GM18517 (cell line): Measurements from ENCODE around the gene APOL2.
"Not testable (repeated sequence)": the region's sequence is repeated elsewhere in the genome, so short reads cannot be mapped to it uniquely, and the experiment has no call there.

ENCODE experiments used
- ATAC-seq: cut with Tn5 transposase; IDR thresholded peaks from one replicate; pipeline ENCODE4 v1.9.1; 2021; ENCODE audit warnings: mild to moderate bottlenecking, moderate library complexity; ENCODE audit not compliant: unreplicated experiment

Gene APOL2, protein sequence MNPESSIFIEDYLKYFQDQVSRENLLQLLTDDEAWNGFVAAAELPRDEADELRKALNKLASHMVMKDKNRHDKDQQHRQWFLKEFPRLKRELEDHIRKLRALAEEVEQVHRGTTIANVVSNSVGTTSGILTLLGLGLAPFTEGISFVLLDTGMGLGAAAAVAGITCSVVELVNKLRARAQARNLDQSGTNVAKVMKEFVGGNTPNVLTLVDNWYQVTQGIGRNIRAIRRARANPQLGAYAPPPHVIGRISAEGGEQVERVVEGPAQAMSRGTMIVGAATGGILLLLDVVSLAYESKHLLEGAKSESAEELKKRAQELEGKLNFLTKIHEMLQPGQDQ

DNA sequence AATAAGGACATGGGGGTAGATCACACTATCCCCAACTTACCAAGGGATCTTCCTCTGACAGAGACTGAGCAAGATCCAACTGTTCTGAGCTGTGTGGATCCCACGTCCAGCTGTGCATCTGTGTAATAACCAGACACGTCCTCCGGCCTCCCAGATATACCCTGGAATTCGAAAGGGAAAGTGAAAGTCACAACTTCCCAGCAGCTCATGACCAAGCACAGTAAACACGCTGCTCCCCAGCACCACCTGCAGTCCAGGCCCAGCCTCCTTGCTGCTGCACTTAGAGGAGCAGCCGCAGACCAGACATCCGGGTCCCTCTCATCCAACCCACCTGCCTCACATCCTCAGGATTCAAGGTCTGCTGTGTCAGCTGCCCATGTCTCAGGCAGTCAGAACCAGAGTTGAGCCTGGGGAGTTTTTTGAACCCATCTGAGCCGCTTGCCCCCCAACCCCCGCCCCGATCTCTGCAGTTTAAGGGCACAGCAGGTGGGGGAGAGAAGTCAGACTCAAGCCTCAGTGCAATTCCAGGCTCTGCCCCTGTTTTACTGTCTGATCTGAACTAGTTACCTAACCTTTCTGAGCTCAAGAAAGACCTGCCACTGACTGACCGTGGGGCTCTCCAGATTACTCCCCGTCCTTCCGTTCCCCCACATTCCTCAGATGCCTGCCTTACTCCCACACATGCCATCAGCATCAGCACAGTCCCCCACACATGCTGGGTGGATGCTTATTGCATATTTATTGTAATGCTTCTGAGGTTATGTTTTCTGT is at the start of gene APOL2:
TSS of gene APOL2 (minus strand) at position 127 of the 771 bp plus-strand sequence. CDS start 6,365 bp downstream, outside the sequence.
- peak; percentile 87 for ATAC-seq

DNA sequence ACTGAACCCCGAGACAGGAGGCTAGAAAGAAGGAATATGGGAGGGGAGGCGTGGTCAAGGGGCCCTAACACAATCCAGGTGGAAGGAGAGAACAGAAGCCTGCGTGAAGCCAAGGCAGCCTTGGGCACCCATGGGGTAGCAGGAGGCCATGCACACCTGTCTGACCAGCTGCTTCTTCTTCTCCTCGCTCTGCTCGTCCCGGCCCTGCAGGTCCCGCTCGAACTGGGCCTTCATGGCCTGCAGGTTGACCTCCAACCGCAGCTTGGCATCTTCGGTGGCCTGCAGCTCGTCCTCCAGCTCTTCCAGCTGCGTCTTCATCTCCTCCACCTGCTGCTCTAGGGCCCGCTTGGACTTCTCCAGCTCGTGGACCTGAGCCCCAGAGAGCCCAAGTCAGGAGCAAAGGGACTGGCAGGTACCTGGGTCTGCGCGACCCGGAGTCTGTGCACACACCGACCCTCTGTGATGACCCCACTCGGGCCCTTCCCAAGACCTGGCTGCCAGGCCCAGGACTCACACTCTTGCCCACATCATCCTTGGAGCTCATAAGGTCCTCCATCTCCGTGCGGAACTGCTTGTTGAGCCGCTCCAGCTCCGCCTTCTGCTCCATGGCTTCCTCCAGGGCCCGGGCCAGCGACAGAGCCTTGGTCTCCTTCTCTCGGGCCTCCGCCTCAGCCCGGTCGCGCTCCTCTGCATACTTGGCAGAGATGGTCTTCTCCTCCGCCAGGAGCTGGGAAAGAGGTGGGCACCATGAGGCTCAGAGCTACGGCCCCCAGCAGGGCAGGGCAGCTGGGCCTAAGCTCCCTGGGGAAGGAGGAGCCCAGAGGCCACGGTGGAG is 49.5 kb upstream of the APOL2 start:
- no peak for ATAC-seq

DNA sequence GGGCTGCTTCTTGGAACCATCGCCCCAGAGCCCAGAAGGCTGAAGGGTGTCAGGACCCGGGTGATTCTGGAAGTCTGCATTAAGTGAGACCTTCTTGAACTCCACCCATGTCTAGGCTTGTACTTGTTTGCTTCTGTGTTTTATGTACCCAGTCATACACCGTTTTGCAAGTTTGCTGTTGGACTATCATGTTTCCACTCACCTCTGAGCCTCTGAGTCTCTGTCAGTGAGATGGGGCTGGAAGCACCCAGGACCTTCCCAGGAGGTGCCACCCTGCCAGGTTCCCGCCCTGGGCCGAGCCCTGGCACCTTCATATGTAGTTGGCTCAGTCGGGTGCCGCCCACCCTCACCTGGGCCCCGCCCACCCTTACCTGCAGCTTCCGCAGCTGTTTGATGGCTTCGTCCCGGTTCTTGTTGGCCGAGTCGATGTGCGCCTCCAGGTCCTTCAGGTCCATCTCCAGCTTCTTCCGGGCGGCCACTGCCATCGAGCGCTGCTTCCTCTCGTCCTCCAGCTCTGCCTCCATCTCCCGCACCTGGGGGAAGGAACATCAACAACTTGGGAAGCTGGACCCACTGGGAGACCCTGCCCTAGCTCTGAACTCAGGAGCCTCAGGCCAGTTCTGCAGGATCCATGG is 48.7 kb upstream of the APOL2 start:
- ATAC-seq = no peak

DNA sequence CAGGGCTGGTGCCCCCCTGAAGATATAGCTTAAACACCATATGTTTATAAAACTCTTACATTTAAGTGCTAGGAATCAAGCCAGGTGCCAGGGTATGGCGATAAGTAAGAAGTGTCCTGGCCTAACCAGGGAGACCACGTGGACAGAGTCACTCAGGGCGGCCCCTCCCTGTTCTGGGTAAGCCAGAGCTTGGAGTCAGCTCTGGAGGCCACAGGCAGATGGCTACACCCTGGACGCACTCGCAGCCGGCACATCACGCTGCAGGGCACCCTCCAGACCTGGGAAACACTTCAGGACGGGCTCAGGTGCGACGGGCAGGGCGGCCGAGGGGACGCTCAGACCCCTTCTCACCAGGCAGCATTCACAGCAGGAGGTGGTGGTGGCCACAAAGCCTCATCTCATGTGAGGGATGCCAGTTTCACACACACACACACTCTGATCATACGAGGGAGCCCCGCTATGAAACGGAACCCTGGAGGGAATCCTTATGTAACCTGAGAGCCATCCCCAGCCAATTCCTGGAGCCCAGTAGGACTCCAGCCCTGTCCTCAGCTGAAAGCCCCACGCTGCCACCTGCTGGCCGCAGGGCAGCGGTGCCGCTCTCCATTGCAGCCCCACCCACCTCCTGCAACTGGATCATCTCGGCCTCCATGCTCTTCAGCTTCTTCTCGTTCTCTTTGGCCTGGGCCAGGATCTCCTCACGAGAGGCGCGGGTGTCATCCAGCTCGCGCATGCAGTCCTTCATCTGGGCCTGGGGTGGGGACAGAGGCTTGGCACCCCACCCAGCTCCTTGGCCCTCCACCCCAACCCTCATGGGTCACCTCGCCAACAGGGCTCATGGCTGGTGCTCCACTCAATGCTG is 47.0 kb upstream of the APOL2 start:
- no peak for ATAC-seq

DNA sequence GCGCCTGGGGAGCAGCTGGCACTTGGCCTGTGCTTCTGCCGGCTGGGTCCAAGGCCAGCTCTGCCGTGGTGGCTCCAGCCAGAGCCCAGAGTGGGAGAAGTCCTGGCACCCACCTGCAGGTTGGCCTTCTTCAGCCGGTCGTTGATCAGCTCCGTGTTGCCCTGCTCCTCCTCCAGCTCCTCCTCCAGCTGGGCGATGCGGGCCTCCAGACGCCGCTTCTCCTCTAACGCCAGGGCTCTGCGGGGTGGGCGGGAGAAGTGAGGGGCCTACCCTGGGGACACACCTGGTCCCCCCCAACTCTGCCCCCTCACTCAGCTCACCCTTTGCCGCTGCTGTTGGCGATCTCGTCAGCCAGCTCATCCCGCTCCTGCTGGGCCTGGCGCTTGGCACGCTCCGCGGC is 46.2 kb upstream of the APOL2 start:
- no peak for ATAC-seq

DNA sequence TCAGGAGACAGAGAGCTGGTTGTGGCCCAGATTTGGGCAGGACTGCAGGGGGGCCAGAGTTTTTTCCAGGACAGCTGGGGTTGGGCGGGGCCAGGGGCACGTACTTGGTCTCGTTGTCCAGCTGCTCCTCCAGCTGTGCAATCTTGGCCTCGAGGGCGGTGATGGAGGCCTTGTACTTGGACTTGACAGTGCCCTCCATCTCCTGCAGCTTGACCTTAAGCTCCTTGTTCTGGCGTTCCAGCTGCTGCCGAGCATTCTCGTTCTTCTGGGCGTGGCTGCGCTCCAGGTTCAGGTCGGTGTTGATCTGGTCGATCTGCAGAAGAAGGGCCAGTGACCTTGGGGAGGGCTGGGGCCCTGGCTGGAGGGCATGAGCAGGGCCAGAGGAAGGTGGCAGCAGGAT is 45.7 kb upstream of the APOL2 start:
- no peak for ATAC-seq

DNA sequence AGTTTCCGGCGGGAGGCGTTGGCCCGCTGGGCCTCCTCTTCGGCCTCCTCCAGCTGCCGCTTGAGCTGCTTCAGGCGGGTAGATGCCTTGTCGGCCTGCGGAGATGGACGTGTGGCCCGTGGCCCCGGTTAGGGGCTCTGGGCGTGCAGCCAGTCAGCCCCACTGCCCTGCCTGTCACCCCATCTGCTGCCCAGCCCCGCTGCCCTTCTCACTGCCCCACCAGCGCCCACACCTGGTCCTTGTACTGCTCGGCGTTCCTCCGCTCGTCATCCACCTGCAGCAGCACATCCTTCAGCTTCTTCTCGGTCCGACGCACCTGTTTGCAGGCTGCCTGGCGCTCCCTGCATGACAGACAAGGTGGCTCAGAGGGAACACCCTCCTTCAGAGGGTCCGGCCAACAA is 44.8 kb upstream of the APOL2 start:
- ATAC-seq = no peak

DNA sequence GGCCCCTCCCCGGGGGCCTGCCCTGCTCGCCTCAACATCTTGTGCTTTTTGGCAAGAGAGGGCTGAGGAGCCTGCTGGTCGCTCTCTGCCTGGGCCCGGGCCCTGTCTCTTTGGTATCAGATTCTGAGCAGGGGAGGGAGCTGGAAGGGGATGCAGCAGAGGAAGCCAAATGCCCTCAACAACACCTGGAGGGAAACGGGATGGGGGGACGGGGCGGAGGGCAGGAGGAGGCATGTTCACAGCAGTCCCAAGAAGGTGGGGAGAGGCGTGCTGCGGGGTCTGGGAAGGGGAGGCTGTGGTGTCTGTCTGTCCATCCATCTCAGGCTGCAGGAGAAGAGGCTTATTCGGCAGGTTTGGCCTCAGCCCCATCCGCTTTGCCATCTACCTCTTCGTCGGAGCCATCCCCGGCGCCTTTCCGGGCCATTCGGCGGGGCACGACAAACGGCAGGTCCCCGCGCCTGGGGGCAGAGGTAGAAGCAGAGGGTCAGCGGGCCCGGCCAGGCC is 43.1 kb upstream of the APOL2 start:
- no peak for ATAC-seq

DNA sequence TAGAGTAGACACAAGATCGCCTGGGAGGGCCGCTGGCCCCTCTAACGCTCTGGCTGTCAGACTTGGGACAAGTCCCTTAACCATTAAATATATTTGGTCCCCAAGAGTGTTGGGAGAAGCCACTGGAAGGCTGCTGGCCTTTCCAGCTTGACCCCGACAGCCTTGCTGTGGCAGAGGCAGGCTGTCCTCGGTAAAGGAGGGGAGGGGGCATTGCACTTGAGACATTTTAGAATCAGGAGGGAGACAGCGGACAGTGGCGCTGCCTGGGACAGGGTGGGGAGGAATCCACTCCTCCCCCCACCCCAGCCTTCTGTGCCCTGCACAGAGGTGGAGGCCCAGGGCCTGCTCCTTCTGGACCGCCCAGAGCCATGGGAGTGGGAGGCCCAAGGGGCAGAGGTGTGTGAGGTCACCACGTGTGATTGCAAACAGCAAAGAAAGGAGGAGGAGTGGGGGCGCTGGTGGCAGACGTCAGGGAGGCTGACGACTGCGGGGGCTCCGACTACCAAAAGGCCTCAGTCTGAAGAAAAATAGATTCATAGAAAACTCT is 42.5 kb upstream of the APOL2 start:
- no peak for ATAC-seq

DNA sequence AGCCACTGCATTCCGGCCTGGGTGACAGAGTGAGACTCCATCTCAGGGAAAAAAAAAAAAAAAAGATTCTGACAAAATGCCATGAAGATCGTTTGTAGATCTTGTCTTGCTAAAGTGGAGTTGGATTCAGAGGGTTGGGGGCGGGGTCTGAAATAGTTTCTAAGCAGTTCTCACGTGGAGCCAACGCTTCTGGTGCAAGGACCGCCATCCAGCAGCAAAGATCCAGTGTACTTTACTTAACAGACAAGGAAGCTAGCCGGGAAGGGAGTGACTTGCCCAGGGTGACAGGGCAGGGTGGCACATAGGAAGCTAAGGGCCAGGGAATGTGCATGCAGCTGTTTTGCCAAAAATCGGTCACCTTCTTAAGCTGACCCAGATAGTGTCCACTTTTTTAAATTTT is 41.1 kb upstream of the APOL2 start:
- no peak for ATAC-seq

DNA sequence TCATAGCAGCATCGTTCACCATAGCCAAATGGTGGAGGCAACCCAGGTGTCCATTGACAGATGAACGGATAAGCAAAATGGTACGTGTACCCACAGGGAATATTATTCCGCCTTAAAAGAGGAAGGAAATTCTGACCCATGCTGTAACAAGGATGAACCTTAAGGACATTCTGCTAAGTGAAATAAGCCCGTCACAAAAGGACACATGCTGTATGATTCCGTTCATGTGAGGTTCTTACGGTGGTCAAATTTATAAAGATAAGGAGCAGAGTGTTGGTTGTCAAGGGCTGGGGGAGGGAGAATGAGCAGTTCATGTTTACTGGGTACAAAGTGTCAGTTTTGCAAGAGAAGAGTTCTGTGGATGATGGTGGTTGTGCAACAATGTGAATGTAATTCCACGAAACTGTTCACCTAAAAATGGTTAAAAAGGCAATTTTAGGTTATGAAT is 39.9 kb upstream of the APOL2 start:
- no peak for ATAC-seq

DNA sequence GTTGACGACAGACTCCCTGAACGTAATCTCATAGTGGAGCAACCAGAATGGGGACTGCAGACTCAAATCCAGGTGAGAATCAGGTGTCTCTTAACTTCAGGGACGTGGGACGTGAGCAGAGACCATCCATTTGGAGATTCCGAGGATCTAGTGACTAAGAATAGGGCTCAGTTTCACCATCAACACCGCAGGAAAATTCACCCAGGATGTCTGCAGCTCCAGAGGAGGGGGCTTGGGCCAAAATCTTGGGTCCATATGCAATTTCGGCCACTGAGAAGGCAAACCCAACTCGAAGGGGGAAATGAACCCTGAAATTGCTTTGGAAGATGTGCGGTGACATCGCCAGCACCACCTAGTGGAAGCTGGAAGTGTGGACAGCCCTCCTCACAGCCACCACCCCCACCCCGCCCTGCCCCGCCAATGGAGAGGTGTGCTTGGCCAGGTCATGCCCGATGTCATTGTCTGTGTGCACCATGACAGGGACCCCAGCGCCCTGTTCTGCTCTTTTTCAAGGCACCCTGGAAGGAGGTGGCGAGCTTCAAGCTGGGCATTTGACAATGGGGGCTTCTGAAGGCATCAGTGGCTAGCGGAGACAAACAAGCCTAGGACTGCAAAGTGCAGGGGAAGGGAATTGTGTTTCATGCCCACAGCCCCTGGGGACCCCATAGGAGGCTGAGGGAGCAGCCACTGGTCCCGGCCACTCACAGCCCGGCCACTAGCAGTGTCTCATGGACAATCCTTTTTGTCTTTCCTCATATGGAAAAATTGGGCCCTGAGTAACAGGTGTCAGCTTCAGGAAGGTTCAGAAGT is 38.4 kb upstream of the APOL2 start:
- no peak for ATAC-seq

DNA sequence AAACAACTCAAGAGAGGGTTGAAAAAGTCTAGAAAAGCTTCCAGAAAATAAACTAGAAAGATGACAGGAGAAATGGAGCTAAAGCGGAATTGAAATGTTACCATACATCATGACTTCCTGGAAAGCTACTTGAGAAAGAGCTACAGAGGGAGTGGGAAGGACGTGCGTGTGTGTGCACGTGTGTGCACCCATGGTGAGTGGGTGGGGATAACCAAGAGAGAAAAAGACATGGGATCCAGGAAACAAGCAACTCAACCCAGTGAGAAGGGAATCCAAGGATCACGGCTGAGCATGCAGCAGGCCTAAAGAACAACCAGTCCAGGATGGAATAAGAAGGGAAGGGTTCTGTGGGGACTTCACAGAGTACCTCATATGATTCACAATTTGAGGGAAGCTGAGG is 35.2 kb upstream of the APOL2 start:
- ATAC-seq = no peak

DNA sequence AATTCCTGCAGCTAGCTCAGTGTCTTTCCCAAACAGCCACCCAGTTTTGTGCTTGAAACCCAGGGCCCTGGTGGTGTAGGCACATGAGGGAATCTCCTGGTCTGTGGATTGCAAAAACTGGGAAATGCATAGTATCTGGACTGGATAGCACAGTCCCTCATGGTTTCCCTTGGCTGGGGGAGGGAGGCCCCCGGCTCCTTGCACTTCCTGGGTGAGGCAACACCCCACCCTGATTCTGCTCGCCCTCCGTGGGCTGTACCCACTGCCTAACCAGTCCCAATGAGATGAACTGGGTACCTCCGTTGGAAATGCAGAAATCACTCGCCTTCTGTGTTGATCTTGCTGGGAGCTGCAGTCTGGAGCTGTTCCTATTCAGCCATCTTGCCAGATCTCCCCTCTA is 32.6 kb upstream of the APOL2 start:
- not testable (repeated sequence) for ATAC-seq

DNA sequence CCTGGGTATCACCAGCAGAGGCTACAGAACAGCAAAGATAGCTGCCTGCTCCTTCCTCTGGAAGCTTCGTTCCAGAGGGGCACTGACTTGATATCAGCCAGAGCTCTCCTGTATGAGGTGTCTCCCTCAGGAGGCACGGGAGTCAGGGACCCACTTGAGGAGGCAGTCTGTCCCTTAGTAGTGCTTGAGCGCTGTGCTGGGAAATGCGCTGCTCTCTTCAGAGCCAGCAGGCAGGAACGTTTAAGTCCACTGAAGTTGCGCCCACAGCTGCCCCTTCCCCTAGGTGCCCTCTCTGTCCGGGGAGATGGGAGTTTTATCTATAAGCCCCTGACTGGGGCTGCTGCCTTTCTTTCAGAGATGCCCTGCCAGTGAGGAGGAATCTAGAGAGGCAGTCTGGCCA is 31.9 kb upstream of the APOL2 start:
- ATAC-seq = not testable (repeated sequence)

DNA sequence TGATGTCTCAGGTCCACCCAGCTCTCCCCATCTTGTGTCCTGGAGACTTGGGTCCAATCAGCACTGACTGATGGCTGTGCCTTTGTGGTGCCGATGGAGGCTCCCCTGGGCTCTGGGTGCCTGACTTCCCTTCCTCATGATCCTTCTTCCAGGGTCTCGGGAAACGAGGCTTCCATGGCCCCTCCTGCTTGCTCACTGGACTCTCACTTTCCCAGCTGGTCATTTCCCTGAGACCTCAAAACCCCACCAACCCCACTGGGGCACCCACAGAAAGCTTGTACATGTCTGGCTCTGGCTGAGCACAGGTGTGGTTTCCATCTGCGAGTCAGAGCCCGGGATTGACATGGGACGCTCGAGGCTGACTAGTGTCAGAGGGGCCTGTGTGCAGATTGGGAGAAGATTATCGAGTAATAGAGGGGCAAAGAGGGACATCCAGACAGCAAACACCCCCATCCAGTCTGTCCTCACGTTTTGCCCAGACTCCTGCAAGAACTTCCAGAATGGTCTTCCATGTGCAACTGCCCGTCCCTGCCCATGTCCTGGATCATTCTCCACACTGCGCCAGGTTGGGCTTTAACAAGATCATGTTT is 28.7 kb upstream of the APOL2 start:
- ATAC-seq = no peak

DNA sequence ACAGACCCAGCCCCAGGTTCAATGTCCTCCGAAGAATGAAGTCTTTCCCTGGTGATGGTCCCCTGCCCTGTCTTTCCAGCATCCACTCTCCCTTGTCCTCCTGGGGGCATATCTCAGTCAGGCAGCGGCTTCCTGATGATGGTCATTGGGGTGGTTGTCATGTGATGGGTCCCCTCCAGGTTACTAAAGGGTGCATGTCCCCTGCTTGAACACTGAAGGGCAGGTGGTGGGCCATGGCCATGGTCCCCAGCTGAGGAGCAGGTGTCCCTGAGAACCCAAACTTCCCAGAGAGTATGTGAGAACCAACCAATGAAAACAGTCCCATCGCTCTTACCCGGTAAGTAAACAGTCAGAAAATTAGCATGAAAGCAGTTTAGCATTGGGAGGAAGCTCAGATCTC is 27.7 kb upstream of the APOL2 start:
- no peak for ATAC-seq
